GM04504 (cell line): ENCODE data around the gene A1CF.

Experiments used
- DNase-seq: peaks from one replicate; pipeline ENCODE4 v3.0.0-alpha.2; 2012; ENCODE audit warnings: low read depth

The A1CF gene

DNA sequence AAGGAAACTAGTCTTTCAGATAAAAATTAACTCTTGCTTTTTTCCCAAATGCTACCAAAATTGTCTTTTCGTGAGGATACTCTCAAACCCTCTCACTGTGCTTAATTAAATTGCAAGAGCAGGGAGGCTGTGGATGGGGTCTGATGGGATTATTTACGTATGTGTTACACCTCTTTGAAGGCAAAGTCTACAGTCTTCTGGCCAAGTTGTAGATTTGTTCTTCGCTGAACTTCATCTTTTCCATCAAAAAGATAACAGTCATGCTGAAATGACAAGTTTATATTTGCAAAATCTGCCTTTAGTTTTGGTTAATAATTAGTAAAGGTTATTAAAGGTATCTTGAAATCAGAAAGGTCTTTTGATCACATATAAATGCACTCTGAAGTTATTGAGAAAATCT lies 22.7 kb downstream of the A1CF start:
- DNase-seq: no peak

DNA sequence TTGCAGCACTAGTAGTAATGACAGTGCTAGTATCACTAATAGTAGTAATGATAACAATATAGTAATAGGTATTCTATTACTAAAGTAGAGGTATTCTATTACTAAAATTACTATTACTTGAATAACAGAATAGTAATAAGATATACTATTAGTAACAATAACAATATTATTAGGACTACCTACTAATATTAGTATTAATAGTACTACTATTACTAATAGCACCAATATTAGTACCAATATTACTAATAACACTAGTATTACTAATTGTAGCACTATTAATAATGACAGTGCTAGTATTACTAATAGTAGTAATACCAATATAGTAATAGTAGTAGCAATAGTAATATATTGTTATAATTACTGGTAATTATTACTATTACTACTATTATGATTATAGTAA lies 24.1 kb downstream of the A1CF start:
- DNase-seq: no peak

GRCh38 chr10:50857579-50857978 lies 27.8 kb downstream of the A1CF start:
- no peak for DNase-seq

DNA sequence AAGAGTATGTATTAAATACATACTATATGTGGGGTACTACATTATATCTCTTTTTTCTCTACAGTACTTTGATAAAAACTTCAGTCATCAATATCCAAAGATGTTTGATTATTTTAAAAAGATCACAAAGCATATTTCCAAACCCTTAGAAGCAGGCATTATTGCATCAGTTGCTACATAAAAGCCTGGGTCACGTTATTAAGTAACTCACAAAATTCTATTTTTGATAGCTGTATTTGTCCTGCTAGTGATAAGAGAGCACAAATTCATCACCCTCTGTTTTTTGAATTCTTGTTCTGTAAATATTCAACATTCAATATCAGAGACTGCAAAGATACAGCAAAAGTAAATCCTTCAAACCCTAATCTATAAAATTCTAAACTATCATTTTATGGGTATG lies 30.0 kb downstream of the A1CF start:
- DNase-seq: no peak

DNA sequence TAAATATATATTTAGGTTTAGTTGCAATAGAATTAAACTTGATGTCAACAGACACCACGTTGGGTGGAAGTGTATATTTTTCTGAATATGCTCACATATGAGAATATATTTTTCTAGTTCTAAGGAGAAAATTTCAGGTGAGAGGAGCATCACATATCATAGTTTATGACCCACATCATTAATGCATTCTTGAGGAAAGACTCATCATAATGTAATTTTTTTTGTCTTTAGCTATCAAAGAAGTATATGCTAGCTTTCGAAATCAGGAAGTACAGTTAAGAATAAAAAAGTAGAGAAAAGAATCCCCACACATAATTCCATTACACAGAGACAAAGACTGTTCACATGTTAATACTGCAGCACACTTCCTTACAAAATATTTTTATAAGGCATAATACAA lies 30.4 kb downstream of the A1CF start:
- DNase-seq: no peak

DNA sequence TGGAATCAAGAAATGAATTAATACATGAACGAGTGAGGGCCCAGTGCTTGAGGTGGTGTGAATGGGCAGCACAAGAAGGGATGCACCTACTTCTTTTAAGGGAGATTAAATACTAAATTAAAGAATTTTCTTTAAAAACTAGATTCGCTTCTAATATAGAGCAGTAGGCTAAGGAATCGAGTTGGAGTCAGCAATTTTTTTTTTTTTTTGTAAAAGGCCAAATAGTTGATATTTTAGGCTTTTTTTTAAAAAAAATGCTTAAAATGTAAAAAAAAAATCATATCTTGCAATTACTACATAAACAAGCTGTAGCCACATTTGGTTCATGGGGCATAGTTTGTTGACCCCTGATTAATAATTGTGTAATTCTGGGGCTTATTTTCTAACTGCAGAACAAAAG lies 31.9 kb downstream of the A1CF start:
- no peak for DNase-seq

- no peak for DNase-seq
These were observed 33.3 kb downstream of the A1CF start for GRCh38 chr10:50851884-50852671.

GRCh38 chr10:50850578-50851230 lies 34.7 kb downstream of the A1CF start:
- DNase-seq: no peak

- no peak for DNase-seq
These were observed 38.7 kb downstream of the A1CF start for GRCh38 chr10:50846753-50847152.

GRCh38 chr10:50837095-50837494 lies 48.3 kb downstream of the A1CF start:
- DNase-seq: no peak

- no peak for DNase-seq
These were observed 53.2 kb downstream of the A1CF start for GRCh38 chr10:50832171-50832751.

GRCh38 chr10:50830066-50830465 lies 55.4 kb downstream of the A1CF start:
- DNase-seq: no peak

DNA sequence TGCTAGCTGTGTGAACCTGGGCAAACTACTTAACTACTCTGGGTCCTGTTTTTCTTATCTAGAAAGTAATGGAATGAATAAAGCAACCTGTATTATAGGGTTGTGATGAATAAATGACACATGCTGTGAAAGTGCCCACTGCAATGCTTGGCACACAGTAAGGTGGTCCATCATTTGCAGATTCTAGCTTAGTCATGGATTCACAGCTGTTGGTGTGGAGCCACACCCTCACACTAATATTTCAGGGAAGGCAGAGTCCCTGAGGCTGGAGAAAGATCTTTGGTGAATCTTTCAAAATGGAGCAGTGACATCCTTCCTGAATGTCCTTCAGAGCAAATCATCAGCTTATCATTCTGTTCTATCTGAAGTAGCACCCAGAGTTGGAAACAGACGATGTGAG lies 60.6 kb downstream of the A1CF start:
- no peak for DNase-seq

DNA sequence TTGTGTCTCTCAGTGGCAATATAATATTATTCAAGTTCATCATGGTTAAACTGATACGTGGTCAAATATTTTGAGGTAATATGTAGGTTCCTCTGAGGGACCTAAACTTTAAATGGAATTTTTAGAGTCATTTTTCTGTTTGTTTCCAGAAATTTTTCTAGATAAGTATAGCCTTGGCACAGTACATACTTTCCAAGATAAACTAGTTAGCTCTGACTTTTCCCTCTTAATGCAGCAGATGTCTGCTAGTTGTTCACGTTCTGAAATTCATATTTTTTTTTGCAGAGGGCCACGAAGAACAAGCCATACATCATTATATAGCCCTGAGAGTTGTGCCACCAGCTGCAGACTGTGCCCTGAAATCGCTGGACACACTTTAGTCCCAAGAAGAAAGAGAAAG lies 61.6 kb downstream of the A1CF start:
- no peak for DNase-seq

GRCh38 chr10:50809596-50809995 lies 75.8 kb downstream of the A1CF start:
- DNase-seq: peak; percentile 21

DNA sequence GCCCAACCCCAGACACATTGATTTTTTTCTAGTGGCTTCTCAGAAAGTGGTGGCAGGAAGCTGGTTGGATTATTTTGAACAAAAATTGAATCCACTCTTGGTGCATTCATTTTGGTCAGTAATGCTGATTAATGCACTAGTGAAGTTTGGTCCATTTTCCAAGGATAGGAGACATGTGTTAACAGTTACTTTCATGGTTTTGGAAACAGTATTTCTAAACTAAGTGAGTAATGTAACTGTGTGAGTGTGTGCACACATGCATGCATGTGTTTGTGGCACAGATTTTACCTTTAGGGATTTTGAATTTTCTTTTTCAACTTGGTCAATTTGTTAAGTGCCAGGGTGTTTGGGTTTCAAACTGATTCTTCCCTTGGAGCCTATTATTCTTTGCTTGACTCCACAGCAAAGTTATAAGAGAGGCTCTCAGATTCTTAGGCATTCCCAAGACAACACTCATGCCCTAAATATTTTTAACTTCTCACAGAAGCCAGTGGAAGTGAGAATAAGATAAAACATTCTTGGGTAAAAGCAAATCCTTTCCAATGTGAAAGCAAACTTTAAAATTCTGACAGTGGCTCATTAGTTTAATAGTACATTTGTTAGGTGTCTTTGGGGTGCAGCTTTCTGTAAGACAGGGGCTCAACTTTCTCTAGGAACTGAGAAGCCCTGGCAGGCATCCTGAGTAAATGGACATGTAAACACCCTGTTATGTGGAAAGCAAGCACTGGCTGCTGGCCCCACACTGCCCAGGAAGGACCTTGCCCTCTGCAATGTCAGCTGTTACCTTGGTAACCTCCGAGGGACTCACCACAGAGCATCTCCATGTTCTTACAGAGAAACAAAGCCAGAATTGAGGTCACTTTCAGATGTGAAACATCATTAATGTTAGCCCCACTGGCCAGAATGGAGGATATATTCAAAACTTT lies 77.3 kb downstream of the A1CF start:
- DNase-seq: peak; percentile 52

GRCh38 chr10:50805981-50806622 lies 79.3 kb downstream of the A1CF start:
- no peak for DNase-seq

GRCh38 chr10:50799595-50799994 lies 85.8 kb downstream of the A1CF start:
- DNase-seq: no peak

DNA sequence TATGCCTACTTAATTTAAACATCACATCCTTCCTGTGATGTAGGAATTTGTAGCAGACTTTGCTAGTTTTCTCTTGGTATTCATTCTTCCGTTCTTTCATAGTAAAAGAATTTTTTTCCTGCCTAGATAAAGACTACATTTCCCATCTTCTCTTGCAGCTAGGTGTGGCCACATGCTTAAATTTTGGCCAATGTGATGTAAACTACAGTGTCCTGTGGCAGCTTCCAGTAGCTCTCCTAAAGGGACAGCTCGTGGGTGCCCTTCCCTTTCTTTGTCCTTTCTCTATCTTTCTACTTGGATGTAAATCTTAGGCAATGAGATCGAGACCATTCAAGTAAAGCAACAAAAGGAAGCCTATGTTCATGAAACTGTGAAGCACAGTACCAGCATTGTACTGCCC lies 87.1 kb downstream of the A1CF start:
- no peak for DNase-seq

- no peak for DNase-seq
These were observed 88.7 kb downstream of the A1CF start for GRCh38 chr10:50796693-50797092.

GRCh38 chr10:50794490-50794889 lies 90.9 kb downstream of the A1CF start:
- no peak for DNase-seq
